Activated CD4-positive, alpha-beta memory T cell treated with anti-CD3 and anti-CD28 coated beads for 36 hours (primary cell): ENCODE data around the gene ITGA3. TPM values are rescaled to one million over a fixed set of nuclear protein-coding genes. Genes with fewer than 3 reads are reported as not detected.

ENCODE experiments used
- CTCF ChIA-PET: fragments of 350-600 bp; sonication (Branson Sonifier 250); formaldehyde crosslinking; loops from one replicate; lab custom pipeline; 2021; ENCODE audit warnings: antibody characterized with exemption, inconsistent platforms; lab: Charles Lee
- POLR2A ChIA-PET: fragments of 350-600 bp; sonication (Branson Sonifier 250); formaldehyde crosslinking; loops from one replicate; lab custom pipeline; 2021; ENCODE audit warnings: antibody characterized with exemption; lab: Charles Lee
- DNase-seq: peaks from one replicate; pipeline ENCODE4 v3.0.0-alpha.2; 2020
- H3K27ac Mint-ChIP-seq: one replicate; pipeline ENCODE4 v1.8.0; 2021; ENCODE audit warnings: mixed read lengths
- H3K27me3 Mint-ChIP-seq: one replicate; pipeline ENCODE4 v1.8.0; 2021; ENCODE audit warnings: mixed read lengths
- H3K36me3 Mint-ChIP-seq: one replicate; pipeline ENCODE4 v1.8.0; 2021; ENCODE audit warnings: mixed read lengths
- H3K4me1 Mint-ChIP-seq: one replicate; pipeline ENCODE4 v1.8.0; 2021; ENCODE audit warnings: low read depth, mixed read lengths
- H3K4me3 Mint-ChIP-seq: one replicate; pipeline ENCODE4 v1.8.0; 2021; ENCODE audit warnings: mild to moderate bottlenecking, mixed read lengths
- H3K9me3 Mint-ChIP-seq: one replicate; pipeline ENCODE4 v1.8.0; 2021; ENCODE audit warnings: mixed read lengths
- intact Hi-C: fragments of 100-400 bp; cut with micrococcal nuclease; formaldehyde crosslinking; loops from one replicate; pipeline ENCODE4 v1.15.1; 2023
- total RNA-seq, 2 experiments: library from RNA; stranded (reverse); gene quantifications; one replicate each; pipeline ENCODE4 v1.2.3, GENCODE V29; 2021

ITGA3 gene
- total RNA-seq, 2 experiments from 2014 or later, result 15.8 to 17.6 TPM

- intact Hi-C loops, result no loop called here
- Mint-ChIP-seq H3K27me3 (peaks cover 5% of the 10 kb centered on the region), H3K9me3 (no peaks in the 10 kb centered on the region), H3K27ac (no peak overlapping the region), H3K4me1 (peaks cover 39% of the 10 kb centered on the region), H3K36me3 (no peaks in the 10 kb centered on the region), H3K4me3 (no peak overlapping the region)
- ChIA-PET CTCF (interaction anchor here (1.0 to 1.2 kb wide), 2 partner anchors 8 to 9 kb away, joined by 5 to 7 read pairs; partner anchors contain the start of gene ITGA3), POLR2A (interaction anchor here (1.1 kb wide), 1 partner anchor 9 kb away, joined by 3 read pairs; the partner anchor contains the start of gene ITGA3)
- peak; percentile 66 for DNase-seq
Measured at GRCh38 chr17:50047488-50048126, 8.3 kb upstream of the ITGA3 start.

GRCh38 chr17:50048146-50048720, 7.7 kb upstream of the ITGA3 start:
- Mint-ChIP-seq H3K27me3 (peaks cover 5% of the 10 kb centered on the region), H3K9me3 (no peaks in the 10 kb centered on the region), H3K27ac (no peak overlapping the region), H3K4me1 (peaks cover 39% of the 10 kb centered on the region), H3K4me3 (no peak overlapping the region), H3K36me3 (no peaks in the 10 kb centered on the region)
- ChIA-PET POLR2A (no interaction called here), CTCF (interaction anchor here (1.0 kb wide), 1 partner anchor 8 kb away, joined by 7 read pairs; the partner anchor contains the start of gene ITGA3)
- DNase-seq, result no peak
- intact Hi-C loops, result no loop called here

- peak overlapping the region; percentile 14 for H3K27ac Mint-ChIP-seq
- no peaks in the 10 kb centered on the region for H3K9me3 Mint-ChIP-seq
- POLR2A ChIA-PET, result no interaction called here
- H3K27me3 Mint-ChIP-seq, result peaks cover 4% of the 10 kb centered on the region
- intact Hi-C loops, result no loop called here
- H3K36me3 Mint-ChIP-seq, result no peaks in the 10 kb centered on the region
- DNase-seq, result no peak
- no peak overlapping the region for H3K4me3 Mint-ChIP-seq
- CTCF ChIA-PET, result no interaction called here
- H3K4me1 Mint-ChIP-seq, result peaks cover 39% of the 10 kb centered on the region
Measured at GRCh38 chr17:50048988-50049387, 6.9 kb upstream of the ITGA3 start.

- ChIA-PET POLR2A (no interaction called here), CTCF (interaction anchor here (0.7 kb wide), 1 partner anchor 44 kb away, joined by 4 read pairs; no protein-coding TSS in a partner anchor)
- Mint-ChIP-seq H3K4me1 (peaks cover 39% of the 10 kb centered on the region), H3K9me3 (no peaks in the 10 kb centered on the region), H3K27ac (peak overlapping the region; percentile 44), H3K36me3 (no peaks in the 10 kb centered on the region), H3K27me3 (peaks cover 4% of the 10 kb centered on the region), H3K4me3 (no peak overlapping the region)
- intact Hi-C loops, result no loop called here
- DNase-seq, result no peak
Measured at GRCh38 chr17:50049636-50050035, 6.3 kb upstream of the ITGA3 start.

- H3K27ac Mint-ChIP-seq, result peak overlapping the region; percentile 95
- H3K27me3 Mint-ChIP-seq, result peaks cover 2% of the 10 kb centered on the region
- no peaks in the 10 kb centered on the region for H3K9me3 Mint-ChIP-seq
- H3K4me1 Mint-ChIP-seq, result peaks cover 44% of the 10 kb centered on the region
- POLR2A ChIA-PET, result no interaction called here
- H3K4me3 Mint-ChIP-seq, result no peak overlapping the region
- intact Hi-C loops, result no loop called here
- CTCF ChIA-PET, result interaction anchor here (0.7 to 2.7 kb wide), 2 partner anchors 37 to 44 kb away, joined by 4 to 8 read pairs; no protein-coding TSS in a partner anchor
- H3K36me3 Mint-ChIP-seq, result no peaks in the 10 kb centered on the region
- no peak for DNase-seq
Measured at GRCh38 chr17:50050431-50051032, 5.4 kb upstream of the ITGA3 start.

- ChIA-PET CTCF (interaction anchor here (2.7 to 7.9 kb wide), 2 partner anchors 22 to 36 kb away, joined by 8 to 85 read pairs; no protein-coding TSS in a partner anchor), POLR2A (no interaction called here)
- Mint-ChIP-seq H3K4me1 (peaks cover 44% of the 10 kb centered on the region), H3K27me3 (peaks cover 2% of the 10 kb centered on the region), H3K4me3 (peak overlapping the region; percentile 1), H3K9me3 (no peaks in the 10 kb centered on the region), H3K36me3 (no peaks in the 10 kb centered on the region), H3K27ac (peak overlapping the region; percentile 95)
- intact Hi-C loops, result no loop called here
- DNase-seq, result peak; percentile 92
Measured at GRCh38 chr17:50051082-50051576, 4.8 kb upstream of the ITGA3 start.

GRCh38 chr17:50051606-50052005, 4.3 kb upstream of the ITGA3 start:
- intact Hi-C loops, result no loop called here
- Mint-ChIP-seq H3K4me3 (peak overlapping the region; percentile 1), H3K4me1 (peaks cover 44% of the 10 kb centered on the region), H3K27me3 (peaks cover 2% of the 10 kb centered on the region), H3K36me3 (no peaks in the 10 kb centered on the region), H3K9me3 (no peaks in the 10 kb centered on the region), H3K27ac (peak overlapping the region; percentile 95)
- ChIA-PET CTCF (interaction anchor here (2.7 to 7.9 kb wide), 2 partner anchors 22 to 36 kb away, joined by 8 to 85 read pairs; no protein-coding TSS in a partner anchor), POLR2A (no interaction called here)
- DNase-seq, result no peak

- intact Hi-C loops, result no loop called here
- peaks cover 2% of the 10 kb centered on the region for H3K27me3 Mint-ChIP-seq
- no peaks in the 10 kb centered on the region for H3K9me3 Mint-ChIP-seq
- no peak for DNase-seq
- H3K4me3 Mint-ChIP-seq, result no peak overlapping the region
- POLR2A ChIA-PET, result no interaction called here
- CTCF ChIA-PET, result interaction anchor here (0.6 to 7.9 kb wide), 5 partner anchors 23 to 476 kb away, joined by 3 to 85 read pairs (median 4); partner anchors contain the start of gene NXPH3
- H3K4me1 Mint-ChIP-seq, result peaks cover 43% of the 10 kb centered on the region
- peak overlapping the region; percentile 95 for H3K27ac Mint-ChIP-seq
- no peaks in the 10 kb centered on the region for H3K36me3 Mint-ChIP-seq
Measured at GRCh38 chr17:50052241-50052796, 3.6 kb upstream of the ITGA3 start.

GRCh38 chr17:50052822-50053653, 2.9 kb upstream of the ITGA3 start:
- Mint-ChIP-seq H3K27ac (no peak overlapping the region), H3K9me3 (no peaks in the 10 kb centered on the region), H3K4me1 (peaks cover 39% of the 10 kb centered on the region), H3K27me3 (peaks cover under 1% of the 10 kb centered on the region), H3K4me3 (no peak overlapping the region), H3K36me3 (no peaks in the 10 kb centered on the region)
- DNase-seq, result no peak
- POLR2A ChIA-PET, result no interaction called here
- CTCF ChIA-PET, result interaction anchor here (0.6 to 7.9 kb wide), 7 partner anchors 24 to 477 kb away, joined by 3 to 85 read pairs (median 7); partner anchors contain the start of gene NXPH3
- intact Hi-C loops, result no loop called here

GRCh38 chr17:50053654-50053960, 2.3 kb upstream of the ITGA3 start:
- H3K27me3 Mint-ChIP-seq, result no peaks in the 10 kb centered on the region
- no peak overlapping the region for H3K27ac Mint-ChIP-seq
- intact Hi-C loops, result no loop called here
- H3K9me3 Mint-ChIP-seq, result no peaks in the 10 kb centered on the region
- no peak for DNase-seq
- no peak overlapping the region for H3K4me3 Mint-ChIP-seq
- CTCF ChIA-PET, result interaction anchor here (1.0 to 7.9 kb wide), 5 partner anchors 24 to 478 kb away, joined by 4 to 85 read pairs (median 7); partner anchors contain the start of gene NXPH3
- peaks cover 39% of the 10 kb centered on the region for H3K4me1 Mint-ChIP-seq
- no peaks in the 10 kb centered on the region for H3K36me3 Mint-ChIP-seq
- POLR2A ChIA-PET, result no interaction called here

GRCh38 chr17:50055055-50055425, 870 bp upstream of the ITGA3 start:
- ChIA-PET POLR2A (no interaction called here), CTCF (interaction anchor here (1.0 to 7.9 kb wide), 7 partner anchors 8 to 38 kb away, joined by 3 to 85 read pairs (median 6); no protein-coding TSS in a partner anchor)
- Mint-ChIP-seq H3K27ac (peak overlapping the region; percentile 84), H3K4me1 (peaks cover 35% of the 10 kb centered on the region), H3K9me3 (no peaks in the 10 kb centered on the region), H3K36me3 (no peaks in the 10 kb centered on the region), H3K27me3 (no peaks in the 10 kb centered on the region), H3K4me3 (peak overlapping the region; percentile 87)
- peak; percentile 44 for DNase-seq
- intact Hi-C loops, result loop anchor here (5.0 kb wide), 1 partner anchor 92 kb away; no protein-coding TSS in a partner anchor
